Skin of body (tissue), 2 donors: ENCODE measurements around the gene GAS2L3. TPM values are rescaled to one million over a fixed set of nuclear protein-coding genes. Genes with fewer than 3 reads are reported as not detected.
"Not testable (repeated sequence)": the region's sequence is repeated elsewhere in the genome, so short reads cannot be mapped to it uniquely, and the experiment has no call there.

Source experiments
- DNase-seq: peaks from one replicate; lab custom pipeline; 2025; lab: John Stamatoyannopoulos, UW
- total RNA-seq: library from RNA; depleted of rRNA; stranded (reverse); fragments of >200 nt; gene quantifications from one replicate; pipeline ENCODE4 v1.2.3, GENCODE V29; 2014

GAS2L3 gene
- total RNA-seq, 1 donor from 2014 or later = 33.2 TPM

DNA sequence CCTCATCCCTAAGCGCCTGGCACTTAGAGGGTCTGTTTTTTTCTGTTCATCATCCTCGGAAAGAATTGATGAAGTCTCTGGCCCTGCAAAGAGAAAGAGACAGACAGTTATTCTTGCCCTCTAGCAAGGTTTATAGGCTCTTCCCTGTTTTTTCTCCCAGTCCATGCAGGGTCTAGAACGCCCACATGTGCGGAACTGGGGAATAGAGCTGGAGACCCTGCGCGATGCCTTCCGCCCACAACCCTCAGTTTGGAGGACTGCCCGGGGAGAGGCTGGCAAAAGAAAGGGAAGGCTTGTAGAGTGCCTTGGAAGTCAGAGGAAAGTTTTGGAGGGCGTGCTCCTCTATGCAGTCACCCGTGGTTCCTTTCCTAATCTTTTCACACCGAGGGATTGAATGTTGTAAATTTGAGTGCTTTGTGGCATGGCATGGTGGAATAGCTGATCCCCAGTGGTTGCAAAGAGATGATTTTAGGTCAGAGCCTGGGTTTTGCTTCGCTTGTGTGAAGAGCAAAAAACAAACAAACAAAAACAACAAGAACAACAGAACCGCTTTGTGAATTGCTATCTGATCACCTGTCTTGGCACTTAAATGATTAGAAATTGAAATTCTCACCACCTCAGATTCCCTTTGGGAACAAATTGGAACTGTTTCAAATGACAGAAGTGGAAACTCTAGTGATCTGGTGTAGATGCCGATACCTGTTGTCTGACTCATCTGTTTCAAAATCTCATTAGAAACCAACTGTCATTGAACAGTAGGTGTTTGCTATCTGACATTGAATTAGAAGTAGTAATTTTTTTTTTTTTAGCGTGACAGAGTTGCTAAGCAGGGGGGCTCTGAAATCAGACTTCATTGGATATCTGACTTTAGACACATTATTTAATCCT, 947 bp downstream of the GAS2L3 start:
- DNase-seq = no peak

DNA sequence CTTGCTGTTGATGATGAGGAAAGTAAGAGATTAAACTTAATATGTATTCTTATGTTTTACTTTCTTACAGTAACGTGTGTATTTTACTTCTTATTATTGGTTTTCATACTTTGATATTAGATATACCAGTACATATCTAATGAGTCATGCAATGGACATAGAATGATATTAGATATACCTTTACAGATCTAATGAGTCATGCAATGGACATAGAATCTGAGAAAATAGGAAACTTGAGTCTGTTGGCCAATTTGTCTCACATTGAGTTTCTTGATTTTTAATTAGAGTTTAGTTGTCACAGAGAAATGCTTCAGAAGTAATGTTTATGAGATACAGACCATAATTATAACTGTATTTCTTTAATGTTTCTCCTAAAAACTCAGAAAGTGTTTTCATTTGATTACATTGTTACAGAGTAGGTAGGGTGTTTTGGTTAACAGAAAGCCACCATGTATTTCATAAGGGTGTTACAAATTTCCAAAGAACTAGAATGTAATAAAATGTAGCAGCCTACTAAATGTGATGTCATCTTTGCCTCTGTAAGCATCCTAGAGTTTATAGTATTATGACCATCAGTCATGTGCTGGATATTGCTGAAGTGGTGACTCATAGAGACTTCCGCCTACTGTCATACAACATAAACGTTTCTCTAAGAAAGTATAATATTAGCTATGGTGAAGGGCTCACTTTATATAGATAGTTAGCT, 3.0 kb downstream of the GAS2L3 start:
- DNase-seq = no peak

DNA sequence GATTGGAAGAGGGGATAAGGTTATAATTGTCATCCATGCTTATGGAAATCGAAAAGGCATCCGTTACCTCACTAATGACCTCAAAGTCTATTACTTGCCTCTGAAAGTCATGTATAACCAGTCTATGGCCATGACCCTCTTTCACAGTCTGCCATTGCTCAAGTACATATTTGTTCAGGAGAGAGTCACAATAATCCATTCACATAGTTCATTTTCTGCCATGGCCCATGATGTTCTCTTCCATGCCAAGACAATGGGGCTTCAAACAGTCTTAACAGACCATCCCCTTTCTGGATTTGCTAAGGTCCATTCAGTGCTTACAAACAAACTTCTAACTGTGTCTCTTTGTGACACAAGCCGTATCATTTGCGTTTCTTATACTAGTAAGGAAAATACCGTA, 5.4 kb downstream of the GAS2L3 start:
- no peak for DNase-seq

DNA sequence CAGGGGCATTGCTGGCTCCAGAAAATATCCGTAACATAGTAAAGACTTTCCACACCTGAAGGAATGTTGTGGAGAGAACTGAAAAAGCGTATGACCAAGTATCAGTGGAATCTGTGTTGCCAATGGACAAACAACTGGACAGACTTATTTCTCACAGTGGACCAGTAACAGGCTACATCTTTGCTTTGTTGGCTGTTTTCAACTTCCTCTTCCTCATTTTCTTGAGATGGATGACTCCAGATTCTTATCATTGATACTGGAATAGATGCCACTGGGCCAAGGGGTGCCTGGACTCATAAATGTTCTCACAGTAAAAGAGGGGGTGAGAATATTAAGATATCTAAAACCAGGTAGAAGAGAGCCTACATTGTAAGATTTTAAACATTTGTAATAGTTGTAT, 6.4 kb downstream of the GAS2L3 start:
- DNase-seq = no peak

DNA sequence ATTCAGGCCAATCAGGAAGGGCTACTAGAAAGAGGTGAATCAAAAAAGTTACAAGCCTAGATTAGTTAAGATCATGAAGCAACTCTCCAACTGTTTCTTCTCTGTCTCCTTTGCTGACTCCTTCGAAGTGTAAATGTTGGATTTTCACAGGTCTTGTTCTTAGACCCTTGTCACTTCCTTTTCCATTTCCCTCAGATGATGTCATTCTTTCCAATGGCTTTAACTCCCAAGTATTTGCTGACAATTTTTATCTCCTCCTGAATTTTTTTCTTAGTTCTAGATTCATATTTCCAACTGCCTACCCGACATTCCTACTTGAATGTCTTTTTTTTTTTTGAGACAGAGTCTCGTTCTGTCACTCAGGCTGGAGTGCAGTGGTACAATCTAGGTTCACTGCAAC, 10.8 kb downstream of the GAS2L3 start:
- DNase-seq = no peak

DNA sequence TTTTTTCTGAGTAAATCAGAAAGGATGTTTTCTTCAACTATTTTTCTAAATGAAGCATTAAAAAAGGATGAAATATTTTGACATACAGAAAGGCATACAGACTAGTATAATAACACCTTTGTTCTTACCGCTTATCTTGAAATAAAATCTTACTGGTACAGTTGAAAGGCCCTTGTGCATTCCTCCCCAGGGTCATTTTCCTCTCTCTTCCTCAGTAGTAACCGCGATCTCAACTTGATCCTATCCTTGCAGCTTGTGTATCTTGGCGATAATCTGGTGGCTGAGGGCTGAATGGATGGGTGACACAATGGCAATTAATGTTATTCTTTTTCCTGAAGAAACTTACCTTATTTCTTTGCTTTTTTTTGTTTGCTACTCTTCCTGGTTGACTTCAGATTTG, 18.5 kb downstream of the GAS2L3 start:
- DNase-seq = no peak

DNA sequence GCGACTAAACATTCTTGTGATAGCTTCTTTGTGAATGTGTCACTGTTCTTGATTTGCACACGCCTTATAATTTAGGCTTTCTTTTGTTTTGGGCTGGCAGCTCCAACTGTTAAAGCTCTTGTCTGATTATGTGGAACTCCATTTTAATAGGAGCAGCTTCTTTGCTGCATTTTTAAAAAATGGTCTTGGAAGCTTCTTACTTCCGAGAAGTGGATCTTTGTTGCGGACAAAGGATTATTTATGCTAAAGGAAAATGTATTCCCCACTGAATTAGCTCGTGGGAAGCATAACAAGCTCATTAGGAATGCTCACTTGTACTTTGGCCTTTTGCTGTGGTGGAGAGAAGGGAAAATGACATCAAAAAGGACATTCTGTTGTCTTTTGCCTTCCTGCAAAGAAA, 20.0 kb downstream of the GAS2L3 start:
- peak; percentile 55 for DNase-seq

DNA sequence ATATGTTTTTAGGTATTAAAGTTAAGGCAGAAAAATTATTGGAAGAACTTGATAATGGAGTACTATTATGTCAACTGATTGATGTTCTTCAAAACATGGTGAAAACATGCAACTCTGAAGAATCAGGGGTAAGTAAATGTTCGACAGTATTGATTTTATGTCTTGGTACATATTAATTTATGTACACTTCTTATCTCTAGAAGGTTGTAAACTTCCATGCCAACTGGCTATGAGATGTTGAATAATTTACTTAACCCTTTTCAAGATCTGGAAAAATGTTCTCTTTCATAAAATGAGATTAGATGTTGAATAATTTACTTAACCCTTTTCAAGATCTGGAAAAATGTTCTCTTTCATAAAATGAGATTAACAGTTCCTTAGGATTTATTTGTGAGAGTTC, 28.1 kb downstream of the GAS2L3 start:
- no peak for DNase-seq

DNA sequence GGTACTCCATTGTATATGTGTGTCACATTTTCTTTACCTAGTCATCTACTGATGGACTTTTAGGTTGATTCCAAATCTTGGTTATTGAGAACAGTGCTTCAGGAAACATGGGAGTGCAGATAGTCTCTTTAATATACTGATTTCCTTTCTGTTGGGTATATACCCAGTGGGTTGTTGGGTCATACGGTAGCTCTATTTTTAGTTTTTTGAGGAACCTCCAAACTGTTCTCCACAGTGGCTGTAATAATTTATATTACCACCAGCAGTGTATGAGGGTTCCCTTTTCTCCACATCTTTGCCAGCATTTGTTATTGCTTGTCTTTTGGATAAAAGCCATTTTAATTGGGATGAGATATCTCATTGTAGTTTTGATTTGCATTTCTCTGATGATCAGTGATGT, 29.5 kb downstream of the GAS2L3 start:
- not testable (repeated sequence) for DNase-seq

DNA sequence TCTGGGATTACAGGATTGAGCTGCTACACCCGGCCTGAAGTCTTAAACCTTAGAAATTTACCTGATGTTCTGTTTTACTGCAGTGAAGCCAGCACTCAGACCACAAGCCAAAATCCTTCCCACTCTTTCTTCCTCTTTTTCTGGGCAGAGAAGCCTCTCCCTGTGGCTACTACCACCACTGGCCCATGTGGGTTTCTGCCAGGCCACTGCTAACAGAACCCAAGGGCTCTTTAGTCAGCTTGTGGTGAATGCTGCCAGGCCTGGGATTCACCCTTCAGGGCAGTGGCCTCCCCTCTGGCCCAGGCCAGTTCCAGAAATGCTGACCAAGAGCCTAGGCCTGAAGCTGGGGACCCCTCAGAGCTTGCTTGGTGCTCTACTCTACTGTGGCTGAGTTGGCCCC, 35.3 kb downstream of the GAS2L3 start:
- DNase-seq = no peak

DNA sequence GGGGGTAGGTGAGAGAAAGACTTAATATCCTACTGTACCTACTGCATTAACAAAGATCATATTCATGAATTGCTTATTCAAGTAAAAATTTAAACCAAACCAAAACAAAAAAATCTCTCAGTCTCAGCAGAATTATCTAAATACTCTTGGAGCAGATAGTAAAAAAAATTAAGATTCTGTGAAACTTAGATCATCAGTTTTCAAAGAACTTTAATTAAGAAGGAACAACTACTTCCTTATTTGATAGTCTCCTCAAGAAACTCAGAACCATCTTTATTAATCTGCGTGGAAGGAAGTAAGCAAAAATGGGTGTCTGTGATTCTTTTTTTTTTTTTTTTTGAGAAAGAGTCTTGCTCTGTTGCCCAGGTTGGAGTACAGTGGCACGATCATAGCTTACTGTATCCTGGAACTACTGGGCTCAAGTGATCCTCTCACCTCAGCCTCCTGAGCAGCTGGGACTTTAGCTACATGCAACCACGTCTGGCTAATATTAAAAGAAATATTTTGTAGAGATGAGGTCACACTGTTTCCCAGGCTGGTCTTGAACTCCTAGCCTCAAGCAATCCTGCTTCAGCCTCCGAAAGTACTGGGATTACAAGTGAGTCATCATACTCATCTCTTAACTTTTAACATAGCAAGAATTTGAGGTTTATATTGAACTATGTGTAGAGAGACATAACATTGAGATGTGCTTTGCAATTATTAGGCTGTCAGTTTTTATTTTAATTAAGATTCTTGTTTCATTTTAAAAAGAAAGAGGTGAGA, 37.4 kb downstream of the GAS2L3 start:
- no peak for DNase-seq

DNA sequence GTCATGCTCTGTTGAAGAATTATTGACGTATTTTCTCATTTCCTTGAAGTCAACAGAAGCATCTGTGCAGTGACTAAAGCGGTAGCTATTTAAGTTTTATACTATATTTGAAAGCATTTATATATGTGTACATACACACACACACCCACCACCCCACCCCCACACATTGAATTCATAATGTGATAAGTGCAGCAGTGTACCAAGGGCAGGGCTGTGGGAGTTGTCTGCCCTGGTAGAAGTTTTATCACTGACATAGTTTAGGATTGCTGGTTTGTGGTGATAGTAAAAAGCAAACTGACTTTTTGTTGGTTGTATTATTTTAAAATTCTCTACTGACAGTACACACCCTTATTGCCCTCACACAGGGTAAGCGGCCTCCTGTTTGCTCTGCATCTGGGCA, 39.1 kb downstream of the GAS2L3 start:
- no peak for DNase-seq

DNA sequence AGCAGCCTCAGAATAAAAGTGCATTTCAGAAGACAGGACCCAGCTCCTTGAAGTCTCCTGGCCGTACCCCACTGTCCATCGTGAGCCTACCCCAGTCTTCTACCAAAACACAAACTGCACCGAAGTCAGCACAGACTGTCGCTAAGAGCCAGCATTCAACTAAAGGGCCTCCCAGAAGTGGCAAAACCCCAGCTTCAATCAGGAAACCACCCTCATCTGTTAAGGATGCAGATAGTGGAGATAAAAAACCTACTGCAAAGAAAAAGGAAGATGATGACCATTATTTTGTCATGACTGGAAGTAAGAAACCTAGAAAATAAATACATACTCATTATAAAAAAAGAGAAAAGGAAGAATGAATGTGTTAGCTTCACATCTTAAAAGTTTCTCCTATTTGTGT, 51.1 kb downstream of the GAS2L3 start:
- DNase-seq = no peak

DNA sequence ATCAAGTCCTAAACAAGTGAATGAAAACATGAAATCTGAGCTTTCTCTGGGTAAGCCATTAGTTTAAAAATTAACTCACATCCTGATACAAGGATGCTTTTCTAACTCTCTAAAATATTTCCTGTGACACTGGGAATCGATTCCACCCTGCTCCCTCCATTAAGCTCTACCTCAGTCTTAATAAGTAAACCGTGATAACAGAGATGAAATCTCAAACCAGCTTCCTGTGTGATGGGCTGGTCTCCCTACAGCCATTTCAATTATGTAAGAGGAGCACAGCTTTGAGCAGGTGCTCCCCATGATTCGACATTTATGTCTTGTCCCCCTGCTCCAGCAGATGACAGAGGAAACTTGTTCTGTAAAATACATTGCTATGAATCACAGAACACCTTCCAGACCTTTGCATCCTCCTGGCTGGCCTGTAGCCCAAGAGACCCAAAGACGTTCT, 59.0 kb downstream of the GAS2L3 start:
- no peak for DNase-seq

DNA sequence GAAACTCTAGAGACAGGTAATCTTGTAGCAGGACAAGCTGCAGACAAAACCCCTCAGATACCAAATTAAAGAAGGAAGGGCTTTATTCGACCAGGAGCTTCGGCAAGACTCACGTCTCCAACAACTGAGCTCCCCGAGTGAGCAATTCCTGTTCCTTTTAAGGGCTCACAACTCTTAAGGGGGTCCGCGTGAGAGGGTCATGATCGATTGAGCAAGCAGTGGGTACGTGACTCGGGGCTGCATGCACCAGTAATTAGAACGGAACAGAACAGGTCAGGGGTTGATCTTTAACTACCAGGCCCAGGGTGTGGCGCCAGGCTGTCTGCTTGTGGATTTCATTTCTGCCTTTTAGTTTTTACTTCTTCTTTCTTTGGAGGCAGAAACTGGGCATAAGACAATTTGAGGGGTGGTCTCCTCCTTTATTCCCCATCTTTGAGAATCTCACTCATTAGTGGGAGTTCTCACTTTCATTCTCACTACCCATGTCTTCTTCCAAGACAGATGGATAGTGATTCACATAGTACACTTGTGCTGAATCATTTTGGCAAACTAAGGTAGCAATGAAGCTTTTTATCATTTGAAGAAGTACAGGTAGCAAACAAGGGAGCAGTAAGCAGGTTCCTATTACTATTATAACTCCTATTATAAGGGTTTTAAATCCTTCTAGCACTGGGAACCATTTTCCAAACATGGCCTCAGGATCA, 59.8 kb downstream of the GAS2L3 start:
- not testable (repeated sequence) for DNase-seq

DNA sequence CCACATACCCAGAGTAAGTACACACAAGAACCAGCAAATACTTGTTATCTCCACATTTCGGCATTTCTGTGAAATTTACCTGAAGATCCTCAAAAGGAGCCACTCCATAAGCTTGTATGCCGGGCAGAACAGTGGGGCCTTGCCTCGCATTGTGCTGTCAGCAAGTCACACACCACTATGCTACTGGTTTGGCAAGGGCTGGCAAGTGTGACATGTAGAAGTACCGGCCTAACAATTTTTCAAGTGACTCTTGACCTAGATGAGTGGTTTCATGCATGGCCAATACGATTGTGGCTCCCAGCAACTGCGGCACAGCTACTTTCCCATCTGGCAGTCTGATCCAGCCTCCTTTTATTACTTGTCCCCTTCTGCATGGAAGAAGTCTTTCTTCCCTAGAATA, 69.8 kb downstream of the GAS2L3 start:
- DNase-seq = no peak

DNA sequence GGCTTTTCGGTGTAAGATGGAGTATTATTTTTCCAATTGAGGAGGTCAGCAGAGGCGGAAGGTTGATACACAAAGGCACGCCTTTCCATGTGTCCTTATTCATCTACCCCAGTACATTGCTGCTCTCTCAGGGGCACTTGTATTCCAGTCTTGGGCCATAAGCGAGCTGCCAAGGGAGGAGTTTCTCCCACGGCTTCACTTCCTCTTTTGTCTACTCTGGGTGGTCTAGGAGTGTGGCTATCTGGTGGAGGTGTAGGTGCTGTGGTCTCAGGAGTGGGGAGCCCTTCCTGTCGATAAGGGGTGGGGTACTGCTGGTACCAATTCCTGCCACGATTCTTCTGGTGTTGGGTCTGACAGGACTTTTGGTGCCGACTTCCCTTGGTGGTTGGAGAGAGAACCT, 73.4 kb downstream of the GAS2L3 start:
- DNase-seq = no peak

DNA sequence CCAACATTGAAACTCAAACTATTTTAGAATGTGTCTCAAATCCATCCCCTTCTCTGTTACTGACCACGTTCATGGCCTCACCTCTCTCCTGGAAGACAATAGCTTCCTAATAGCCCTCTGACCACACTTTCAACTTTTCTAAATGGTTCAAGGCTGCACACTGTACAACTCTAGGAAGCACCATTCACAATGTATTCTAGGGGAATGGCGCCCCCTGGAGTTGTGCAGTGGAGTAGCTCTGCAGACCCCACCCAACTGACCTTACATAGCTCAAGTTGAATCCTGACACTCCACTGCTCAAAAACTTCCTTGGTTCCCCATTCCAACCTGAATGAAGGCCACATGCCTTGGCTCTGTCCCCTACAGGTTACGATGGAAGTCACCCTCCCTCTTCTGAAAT, 77.6 kb downstream of the GAS2L3 start:
- no peak for DNase-seq

DNA sequence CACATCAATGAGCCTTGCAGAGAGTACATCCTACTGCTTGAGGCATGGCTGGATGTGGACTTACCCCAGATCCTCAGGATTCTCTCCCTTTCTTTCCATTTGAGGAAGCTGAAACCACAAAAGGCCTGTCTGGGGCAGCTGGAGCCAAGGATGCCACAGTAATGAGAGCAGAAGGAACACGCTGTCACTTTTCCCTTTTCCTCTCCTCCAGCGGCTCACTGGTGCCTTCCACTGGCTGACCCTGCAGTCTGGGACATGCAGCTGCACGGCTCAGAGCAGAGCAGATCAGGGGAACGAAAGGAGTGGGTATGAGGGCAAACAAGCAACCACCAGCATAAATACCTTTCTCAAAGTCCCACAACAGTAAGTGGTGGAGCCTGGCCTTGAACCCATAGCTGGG, 78.2 kb downstream of the GAS2L3 start:
- DNase-seq = no peak

DNA sequence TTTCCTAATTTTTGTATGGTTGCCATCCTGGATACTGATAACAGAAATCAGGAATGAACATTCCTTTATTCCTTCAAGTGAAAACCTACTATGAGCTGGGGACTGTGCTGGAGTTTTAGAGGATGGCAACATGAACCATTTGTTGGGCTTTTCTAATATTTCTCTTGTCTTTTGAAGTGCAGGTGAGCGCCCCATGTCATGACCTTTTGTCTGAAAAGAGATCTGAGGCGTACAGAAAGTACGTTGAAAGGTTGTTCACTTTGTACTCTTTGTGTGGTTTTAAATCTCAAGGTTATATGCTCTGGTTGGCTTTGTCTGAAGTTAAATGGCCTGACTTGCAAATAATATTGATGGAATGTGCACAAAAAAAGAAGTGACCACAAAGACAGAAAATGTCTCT, 79.0 kb downstream of the GAS2L3 start:
- no peak for DNase-seq

DNA sequence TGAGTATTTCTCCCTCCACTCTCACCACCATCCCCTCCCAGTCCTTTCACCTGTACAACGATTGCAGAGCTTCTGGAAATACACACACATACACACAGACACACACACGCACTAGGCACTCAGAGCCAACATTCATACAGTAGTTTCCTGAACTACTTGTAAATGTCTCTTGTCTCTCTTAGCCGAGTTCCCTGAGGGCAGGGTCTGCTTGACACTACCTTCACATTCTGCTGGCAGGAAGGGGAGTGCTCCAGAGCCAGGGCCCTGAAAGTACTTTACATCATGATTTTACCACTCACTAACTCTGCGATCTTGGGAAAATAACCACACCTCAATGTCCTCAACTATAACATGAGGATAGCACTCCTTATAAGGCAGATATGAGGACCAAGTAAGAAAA, 82.7 kb downstream of the GAS2L3 start:
- no peak for DNase-seq

DNA sequence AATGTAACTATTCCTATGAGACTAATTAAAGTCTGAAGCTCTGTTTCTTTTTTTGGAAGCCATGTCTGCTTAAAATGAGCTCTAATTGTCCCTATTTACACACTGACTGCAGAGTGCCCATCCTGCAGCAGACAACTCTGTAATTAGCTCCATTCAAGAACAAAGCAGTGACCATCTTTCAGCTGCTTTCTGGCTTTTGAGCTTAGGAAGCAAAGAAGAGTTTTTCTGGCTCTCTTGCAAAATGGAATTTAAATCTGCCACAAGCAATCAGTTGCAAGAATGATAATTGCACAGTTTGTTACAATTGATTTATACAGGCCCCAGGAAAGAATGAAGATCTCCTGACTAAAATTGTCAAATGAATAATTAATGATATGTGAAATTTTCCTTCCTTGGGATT, 83.4 kb downstream of the GAS2L3 start:
- DNase-seq = no peak
